Vagina (tissue), 2 donors: ENCODE measurements around the gene APOBEC3H.

Experiments used
- POLR2A ChIP-seq, 2 donors: fragments of 450-650 bp; IDR thresholded peaks; one replicate each; pipeline ENCODE4 v1.6.1; 2017; ENCODE audit warnings: antibody characterized with exemption in 2 of 2, mild to moderate bottlenecking in 2 of 2, moderate library complexity in 2 of 2
- TF ChIP-seq, protein P1 (sequence below), 3 experiments: fragments of 450-650 bp in 2 of 3; fragments of 200-600 bp in 1 of 3; sonication (generic) in 1 of 3; IDR thresholded peaks; one replicate each; pipeline ENCODE4 v1.5.1; 2017 to 2019; ENCODE audit warnings: antibody characterized with exemption in 3 of 3, mild to moderate bottlenecking in 2 of 3, moderate library complexity in 2 of 3

DNA sequence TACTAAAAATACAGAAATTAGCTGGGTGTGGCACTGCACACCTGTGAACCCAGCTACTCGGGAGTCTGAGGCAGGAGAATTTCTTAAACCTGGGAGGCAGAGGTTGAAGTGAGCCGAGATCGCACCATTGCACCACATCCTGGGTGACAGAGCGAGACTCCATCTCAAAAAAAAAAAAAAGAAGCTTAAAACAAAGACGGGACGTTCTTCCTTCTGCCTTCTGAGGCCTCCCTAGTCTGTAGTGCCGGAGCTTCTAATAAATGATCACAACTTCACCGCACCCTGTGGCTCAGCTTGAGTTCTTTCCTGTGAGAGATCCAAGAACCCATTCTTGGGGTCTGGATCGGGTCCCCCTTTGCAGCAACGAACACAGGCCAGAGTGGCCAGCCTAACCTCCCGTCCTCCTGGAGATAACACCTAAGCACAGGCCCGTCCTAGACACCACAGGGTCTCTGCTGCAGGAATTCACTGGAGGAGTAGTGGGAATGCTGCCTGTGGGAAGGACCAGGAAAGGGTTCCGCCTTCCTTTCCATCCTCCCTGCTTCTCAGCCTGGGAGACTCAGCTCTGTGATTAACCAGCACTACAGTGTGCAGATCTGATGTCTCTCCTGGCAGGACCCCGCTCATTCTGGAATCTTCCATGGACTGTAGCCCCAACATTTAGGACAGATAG, 2.2 kb upstream of the APOBEC3H start:
- TF ChIP-seq, protein P1, sequence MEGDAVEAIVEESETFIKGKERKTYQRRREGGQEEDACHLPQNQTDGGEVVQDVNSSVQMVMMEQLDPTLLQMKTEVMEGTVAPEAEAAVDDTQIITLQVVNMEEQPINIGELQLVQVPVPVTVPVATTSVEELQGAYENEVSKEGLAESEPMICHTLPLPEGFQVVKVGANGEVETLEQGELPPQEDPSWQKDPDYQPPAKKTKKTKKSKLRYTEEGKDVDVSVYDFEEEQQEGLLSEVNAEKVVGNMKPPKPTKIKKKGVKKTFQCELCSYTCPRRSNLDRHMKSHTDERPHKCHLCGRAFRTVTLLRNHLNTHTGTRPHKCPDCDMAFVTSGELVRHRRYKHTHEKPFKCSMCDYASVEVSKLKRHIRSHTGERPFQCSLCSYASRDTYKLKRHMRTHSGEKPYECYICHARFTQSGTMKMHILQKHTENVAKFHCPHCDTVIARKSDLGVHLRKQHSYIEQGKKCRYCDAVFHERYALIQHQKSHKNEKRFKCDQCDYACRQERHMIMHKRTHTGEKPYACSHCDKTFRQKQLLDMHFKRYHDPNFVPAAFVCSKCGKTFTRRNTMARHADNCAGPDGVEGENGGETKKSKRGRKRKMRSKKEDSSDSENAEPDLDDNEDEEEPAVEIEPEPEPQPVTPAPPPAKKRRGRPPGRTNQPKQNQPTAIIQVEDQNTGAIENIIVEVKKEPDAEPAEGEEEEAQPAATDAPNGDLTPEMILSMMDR (IDR thresholded peaks at IDR 0.05), result no peak
- TF ChIP-seq POLR2A (IDR thresholded peaks at IDR 0.05), result no peak
